Lung (tissue), 12 donors: ENCODE data around the gene TDRD7. TPM values are rescaled to one million over a fixed set of nuclear protein-coding genes. Genes with fewer than 3 reads are reported as not detected.
A peak's percentile ranks its signal among the peaks of the same experiment; 100 is the strongest.

ENCODE experiments used
- ATAC-seq: fragments of 200-7000 bp; cut with Tn5 transposase; one replicate; pipeline ENCODE4 v1.9.1; 2020; ENCODE audit warnings: moderate number of reproducible peaks; ENCODE audit not compliant: insufficient read depth, low FRiP score
- DNase-seq, 3 donors: peaks; one replicate each; pipeline ENCODE4 v3.0.0-alpha.2; 2013 to 2017
- H3K27ac ChIP-seq, 2 donors: one replicate each; pipeline ENCODE4 v1.5.1; 2013; ENCODE audit warnings: mild to moderate bottlenecking in 2 of 2, moderate library complexity in 2 of 2, control low read depth in 1 of 2, inconsistent platforms in 1 of 2, low read depth in 1 of 2, low read length in 1 of 2
- H3K27me3 ChIP-seq, 3 donors: one replicate each; pipeline ENCODE4 v1.5.1; 2013; ENCODE audit warnings: low read length in 2 of 3; ENCODE audit not compliant: control insufficient read depth in 3 of 3, insufficient read depth in 3 of 3
- H3K36me3 ChIP-seq, 4 donors: one replicate each; pipeline ENCODE4 v1.5.1; 2013; ENCODE audit warnings: low read length in 4 of 4, mild to moderate bottlenecking in 1 of 4, moderate library complexity in 1 of 4; ENCODE audit not compliant: control insufficient read depth in 4 of 4, insufficient read depth in 4 of 4
- H3K4me1 ChIP-seq, 5 donors: one replicate each; pipeline ENCODE4 v1.5.1; 2013; ENCODE audit warnings: low read length in 5 of 5, mild to moderate bottlenecking in 2 of 5, moderate library complexity in 1 of 5; ENCODE audit not compliant: control insufficient read depth in 5 of 5, insufficient read depth in 5 of 5
- H3K4me3 ChIP-seq: one replicate; pipeline ENCODE4 v1.5.1; 2013; ENCODE audit warnings: mild to moderate bottlenecking, control low read depth, moderate library complexity
- H3K9ac ChIP-seq, 2 donors: one replicate each; pipeline ENCODE4 v1.5.1; 2013; ENCODE audit warnings: low read length in 2 of 2, control low read depth in 1 of 2; ENCODE audit not compliant: insufficient read depth in 1 of 2
- H3K9me3 ChIP-seq, 4 donors: one replicate each; pipeline ENCODE4 v1.5.1; 2013; ENCODE audit warnings: low read length in 3 of 4, mild to moderate bottlenecking in 1 of 4, moderate library complexity in 1 of 4; ENCODE audit not compliant: control insufficient read depth in 4 of 4, insufficient read depth in 3 of 4
- CTCF ChIP-seq: IDR thresholded peaks from 2 replicates; pipeline ENCODE4 v1.5.1; 2012; ENCODE audit warnings: mild to moderate bottlenecking; ENCODE audit errors: control extremely low read depth, extremely low read depth
- WGBS, 2 donors: extraction: QIAGEN DNeasy Blood & Tissue Kit; methylation state at CpG; one replicate each; pipeline ENCODE4 v1.1.7; 2013; 5-methylcytosine and 5-hydroxymethylcytosine counted together
- polyA plus RNA-seq, 2 donors: library from polyadenylated mRNA; stranded (reverse); fragments of 200-250 nt; gene quantifications; one replicate each; pipeline ENCODE4 v1.2.1, GENCODE V29; 2013
- total RNA-seq, 2 donors: library from RNA; depleted of rRNA in 1 of 2; stranded (reverse); fragments of >200 nt in 1 of 2; gene quantifications; one replicate each; pipeline ENCODE4 v1.2.1, GENCODE V29; 2014 to 2021
- donor health status: control.
- donor health status: control.
- donor health status: Bipolar disorder and iron deficiency.
- donor health status: healthy.
- donor health status: DM: yes; HTN: yes; CAD: no.

TDRD7 gene
- total and polyA plus RNA-seq, 4 donors: 6.8 to 13.3 (median 11.7) TPM

DNA sequence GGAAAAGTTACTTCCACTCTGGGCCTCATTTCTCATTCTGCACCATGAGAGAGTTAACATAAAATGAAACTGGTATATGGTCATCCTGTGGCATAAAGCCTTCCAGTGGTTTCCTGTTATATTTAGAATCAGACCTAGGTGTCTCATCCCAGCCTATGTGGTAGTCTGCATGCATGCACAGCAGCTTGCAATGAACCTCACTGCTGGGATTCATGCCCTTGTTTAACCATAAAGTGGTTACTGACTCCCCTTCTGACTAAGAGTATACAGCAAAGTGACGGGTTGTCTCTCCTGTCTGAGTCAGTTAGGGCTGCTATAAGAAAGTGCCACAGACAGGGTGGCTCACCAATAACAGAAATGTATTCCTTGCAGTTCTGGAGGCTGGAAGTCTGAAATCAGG, 14.7 kb upstream of the TDRD7 start:
- H3K27ac ChIP-seq: no peak overlapping the region
- H3K4me3 ChIP-seq: no peak overlapping the region
- no peak for TF ChIP-seq CTCF
- DNase-seq (no peak), ATAC-seq (no peak)
- no peaks in the 10 kb centered on the region for H3K36me3 ChIP-seq
- H3K4me1 ChIP-seq: peaks cover 0 to 1% (median 0%) of the 10 kb centered on the region in 5 donors
- H3K27me3 ChIP-seq: no peaks in the 10 kb centered on the region
- H3K9ac ChIP-seq: no peak overlapping the region
- no peaks in the 10 kb centered on the region for H3K9me3 ChIP-seq
- WGBS, 2 donors: 79 to 88% methylated on average over 1 of the region's 1 CpG

DNA sequence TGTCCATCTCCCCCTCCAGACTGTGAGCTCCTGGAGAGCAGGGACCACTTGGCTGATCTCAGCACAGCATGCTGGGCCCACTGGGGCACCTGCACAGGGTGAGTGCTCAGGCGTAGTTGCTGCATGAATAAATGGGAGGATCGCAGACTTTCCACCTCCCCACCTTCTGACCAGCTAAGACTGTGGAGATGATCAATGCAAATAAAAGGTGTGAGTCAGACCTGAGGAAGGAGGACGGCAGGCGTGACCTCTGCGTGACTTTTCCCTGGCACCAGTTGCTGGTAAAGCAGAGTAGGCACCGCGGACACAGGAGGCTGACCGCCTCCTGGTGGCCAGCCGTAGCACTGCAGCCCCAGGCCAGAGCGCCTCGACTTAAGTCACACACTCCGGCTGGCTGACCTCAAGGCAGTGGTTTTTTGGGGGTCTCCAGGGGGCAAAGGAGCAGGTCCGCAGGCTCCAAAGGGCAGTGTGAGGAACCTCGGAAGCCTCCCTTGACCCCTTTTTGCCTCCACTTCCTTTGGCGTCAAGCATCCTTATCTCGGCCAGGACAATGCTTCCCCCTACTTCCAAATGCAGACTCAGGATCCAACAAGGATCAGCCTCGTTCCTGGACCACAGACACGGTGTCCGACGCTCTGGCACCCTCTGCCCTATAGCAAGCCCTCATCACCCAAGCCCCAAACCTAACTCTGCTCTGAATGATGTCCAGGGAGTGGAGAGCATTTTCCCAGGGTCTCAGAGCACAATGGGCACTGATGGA, 12.7 kb upstream of the TDRD7 start:
- Histone ChIP-seq H3K4me1 (peaks cover 0 to 1% (median 0%) of the 10 kb centered on the region in 5 donors), H3K27ac (no peak overlapping the region), H3K9ac (no peak overlapping the region), H3K4me3 (no peak overlapping the region), H3K27me3 (no peaks in the 10 kb centered on the region), H3K36me3 (no peaks in the 10 kb centered on the region), H3K9me3 (peaks cover 0 to 7% (median 0%) of the 10 kb centered on the region in 4 donors)
- ATAC-seq (peak; percentile 76), DNase-seq (peak; percentile 53 to 57 (median 54))
- WGBS, 2 donors: 25 to 31% methylated on average over 20 of the region's 20 CpGs
- TF ChIP-seq CTCF: peak; percentile 87

GRCh38 chr9:97403746-97404316, 8.1 kb upstream of the TDRD7 start:
- Histone ChIP-seq H3K27ac (no peak overlapping the region), H3K9me3 (peaks cover 0 to 10% (median 1%) of the 10 kb centered on the region in 4 donors), H3K4me3 (no peak overlapping the region), H3K36me3 (no peaks in the 10 kb centered on the region), H3K9ac (no peak overlapping the region), H3K4me1 (peaks cover 0 to 3% (median 0%) of the 10 kb centered on the region in 5 donors), H3K27me3 (no peaks in the 10 kb centered on the region)
- DNase-seq (no peak), ATAC-seq (no peak)
- no peak for TF ChIP-seq CTCF
- 93 to 96% methylated on average over 4 of the region's 4 CpGs for WGBS, 2 donors
